ENCODE measurements around the gene GBP2.
"Not testable (repeated sequence)": the region's sequence is repeated elsewhere in the genome, so short reads cannot be mapped to it uniquely, and the experiment has no call there.

GRCh38 chr1:89072466-89073065 is 53.3 kb downstream of the GBP2 start:
- TF ChIP-seq POLR2AphosphoS5 (IDR thresholded peaks at IDR 0.05; ENCODE audit: low read depth, low read length); CTCF (IDR thresholded peaks at IDR 0.05); REST (IDR thresholded peaks at IDR 0.05; ENCODE audit: insufficient read depth in 1 of 2, low read depth in 2 of 2, low read length in 1 of 2); SIN3A (IDR thresholded peaks at IDR 0.05; ENCODE audit: borderline replicate concordance, insufficient read depth, low read depth, low read length); TCF7L2 (IDR thresholded peaks at IDR 0.05; ENCODE audit: low read depth, low read length): not testable (repeated sequence)

Data from Panc1 (cell line).